Astrocyte of the cerebellum (primary cell): Measurements from ENCODE around the gene TANC1.
A peak's percentile ranks its signal among the peaks of the same experiment; 100 is the strongest.

ENCODE experiments used
- DNase-seq: peaks from one replicate; pipeline ENCODE4 v3.0.0-alpha.2; 2011; ENCODE audit warnings: low read depth
- H3K4me3 ChIP-seq: 2 replicates; pipeline ENCODE4 v1.5.1; 2011; ENCODE audit warnings: mild to moderate bottlenecking, low read depth, low read length, moderate library complexity
- CTCF ChIP-seq: IDR thresholded peaks from 2 replicates; pipeline ENCODE4 v1.5.1; 2012; ENCODE audit warnings: low read length, low read depth, moderate library complexity, mild to moderate bottlenecking; ENCODE audit errors: missing control alignments
- in situ Hi-C: cut with HindIII; loops from 2 replicates; pipeline ENCODE4 v1.10.0; 2017; ENCODE audit warnings: low sequenced_read_pairs

The TANC1 gene

GRCh38 chr2:158968396-158969161 is at the start of gene TANC1:
TSS of gene TANC1 (plus strand) at chr2:158968640. CDS start at chr2:159065911, 97,271 bp downstream.
- in situ Hi-C loops: no loop called here
- peak within 1 kb of the TSS; percentile 93 for H3K4me3 ChIP-seq
- DNase-seq: peak; percentile 78
- no peak for TF ChIP-seq CTCF

GRCh38 chr2:158921599-158922408 is 46.6 kb upstream of the TANC1 start:
- TF ChIP-seq CTCF: no peak
- H3K4me3 ChIP-seq: no peak overlapping the region
- in situ Hi-C loops: no loop called here
- DNase-seq: no peak

GRCh38 chr2:158922601-158923000 is 45.8 kb upstream of the TANC1 start:
- H3K4me3 ChIP-seq: no peak overlapping the region
- DNase-seq: no peak
- TF ChIP-seq CTCF: no peak
- in situ Hi-C loops: no loop called here

GRCh38 chr2:158923180-158923594 is 45.3 kb upstream of the TANC1 start:
- in situ Hi-C loops: no loop called here
- TF ChIP-seq CTCF: no peak
- H3K4me3 ChIP-seq: no peak overlapping the region
- DNase-seq: no peak

- no peak for DNase-seq
- in situ Hi-C loops: no loop called here
- H3K4me3 ChIP-seq: no peak overlapping the region
- no peak for TF ChIP-seq CTCF
Observed at GRCh38 chr2:158923641-158924040, 44.8 kb upstream of the TANC1 start.

- no peak overlapping the region for H3K4me3 ChIP-seq
- in situ Hi-C loops: no loop called here
- TF ChIP-seq CTCF: no peak
- peak; percentile 55 for DNase-seq
Observed at GRCh38 chr2:158926478-158926948, 41.9 kb upstream of the TANC1 start.
